HL-60 (cell line): ENCODE data around the gene PPP3CB.

Source experiments
- CTCF ChIP-seq: IDR thresholded peaks from one replicate; pipeline ENCODE4 v1.5.1; 2011; ENCODE audit warnings: low read length, control low read depth, inconsistent platforms; ENCODE audit not compliant: insufficient read depth
- GABPA ChIP-seq: IDR thresholded peaks from 2 replicates; pipeline ENCODE4 v1.6.1; 2012; ENCODE audit warnings: low read depth
- POLR2AphosphoS5 ChIP-seq: IDR thresholded peaks from 2 replicates; pipeline ENCODE4 v1.6.1; 2012; ENCODE audit warnings: low read depth
- REST ChIP-seq: IDR thresholded peaks from 2 replicates; pipeline ENCODE4 v1.6.1; 2012; ENCODE audit warnings: low read depth; ENCODE audit not compliant: insufficient replicate concordance
- SPI1 ChIP-seq: IDR thresholded peaks from 2 replicates; pipeline ENCODE4 v1.6.1; 2012; ENCODE audit warnings: low read depth, mild to moderate bottlenecking, borderline replicate concordance

- TF ChIP-seq CTCF (no peak), POLR2AphosphoS5 (no peak), GABPA (no peak), REST (no peak), SPI1 (no peak)
These were observed 1.6 kb downstream of the PPP3CB start for GRCh38 chr10:73494213-73494612.
